Activated gamma-delta T cell treated with Interleukin-2 at 50 U/mL for 16 hours (primary cell): Measurements from ENCODE around the gene SUFU.

Experiments
- DNase-seq: peaks from one replicate; pipeline ENCODE4 v3.0.0-alpha.2; 2020

Gene SUFU

DNA sequence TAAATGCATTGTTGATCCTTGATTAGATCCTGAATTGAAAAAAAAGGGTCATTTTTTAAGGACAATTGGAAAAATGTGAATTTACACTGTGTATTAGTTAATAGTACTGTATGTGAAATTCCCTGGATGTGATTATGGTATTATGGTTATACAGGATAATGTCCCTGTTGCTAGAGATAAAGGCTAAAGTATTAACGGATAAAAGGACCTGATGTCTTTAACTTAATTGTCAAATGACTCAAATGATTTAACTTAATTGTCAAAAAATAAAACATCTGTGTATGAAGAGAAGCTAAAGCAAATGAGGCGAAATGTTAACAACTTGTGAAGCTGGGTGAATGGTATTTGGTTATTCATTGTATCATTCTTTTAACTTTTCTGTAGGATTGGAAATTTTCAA is 48.8 kb downstream of the SUFU start:
- DNase-seq, result no peak

DNA sequence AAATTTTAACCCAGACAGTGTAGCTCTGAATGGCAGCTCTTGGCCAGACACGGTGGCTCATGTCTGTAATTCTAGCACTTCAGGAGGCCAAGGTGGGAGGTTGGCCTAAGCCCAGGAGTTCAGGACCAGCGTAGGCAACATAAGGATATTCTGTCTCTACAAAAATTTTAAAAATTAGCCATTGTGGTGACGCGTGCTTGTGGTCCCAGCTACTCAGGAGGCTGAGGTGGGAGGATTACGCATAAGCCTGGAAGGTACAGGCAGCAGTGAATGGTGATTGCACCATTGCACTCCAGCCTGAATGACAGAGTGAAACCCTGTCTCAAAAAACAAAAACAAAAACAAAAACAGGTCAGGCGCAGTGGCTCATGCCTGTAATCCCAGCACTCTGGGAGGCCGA is 50.0 kb downstream of the SUFU start:
- no peak for DNase-seq

DNA sequence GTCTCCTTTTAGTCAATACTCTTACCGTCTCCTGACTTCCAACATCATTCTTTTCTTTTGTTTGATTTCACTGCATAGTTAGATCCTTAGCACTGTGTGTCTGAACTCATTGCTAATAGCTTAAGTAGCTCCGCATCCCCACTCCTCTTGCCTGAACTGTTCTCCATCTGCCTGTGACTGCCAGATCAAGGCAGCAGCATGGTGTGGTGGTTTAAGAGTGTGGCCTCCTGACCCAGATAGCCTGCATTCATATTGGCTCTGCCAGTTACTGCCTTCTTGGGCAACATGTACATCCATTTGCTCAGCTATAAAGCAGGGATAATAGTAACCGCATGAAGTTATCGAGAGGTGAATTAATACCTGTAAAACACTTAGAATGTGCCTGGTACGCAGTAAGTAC is 50.8 kb downstream of the SUFU start:
- no peak for DNase-seq

DNA sequence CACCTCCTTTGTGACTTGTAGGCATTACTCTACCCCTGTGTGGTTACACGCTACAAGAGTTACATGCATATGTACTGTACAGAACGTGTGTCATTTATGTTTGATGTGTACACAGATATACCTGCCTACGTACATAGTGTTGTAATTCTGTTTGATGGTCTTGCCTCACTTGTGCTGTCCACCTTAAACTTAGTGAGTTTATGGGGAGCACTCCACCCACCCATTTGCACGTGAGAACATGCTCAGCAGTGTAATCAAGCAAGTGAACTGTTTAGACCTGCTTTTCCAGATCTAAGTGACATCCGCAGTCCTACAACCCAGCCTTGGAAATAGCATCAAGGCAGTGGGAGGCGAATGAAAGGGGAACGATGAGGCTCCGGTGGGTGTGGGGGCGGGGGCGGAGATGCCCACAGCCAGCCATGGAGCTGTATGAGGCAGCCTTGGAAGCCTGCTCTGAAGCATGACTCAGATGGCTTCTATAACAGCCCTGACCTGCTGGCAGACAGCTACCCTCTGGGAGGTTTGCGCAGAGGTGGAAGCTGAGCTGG is 52.1 kb downstream of the SUFU start:
- no peak for DNase-seq

DNA sequence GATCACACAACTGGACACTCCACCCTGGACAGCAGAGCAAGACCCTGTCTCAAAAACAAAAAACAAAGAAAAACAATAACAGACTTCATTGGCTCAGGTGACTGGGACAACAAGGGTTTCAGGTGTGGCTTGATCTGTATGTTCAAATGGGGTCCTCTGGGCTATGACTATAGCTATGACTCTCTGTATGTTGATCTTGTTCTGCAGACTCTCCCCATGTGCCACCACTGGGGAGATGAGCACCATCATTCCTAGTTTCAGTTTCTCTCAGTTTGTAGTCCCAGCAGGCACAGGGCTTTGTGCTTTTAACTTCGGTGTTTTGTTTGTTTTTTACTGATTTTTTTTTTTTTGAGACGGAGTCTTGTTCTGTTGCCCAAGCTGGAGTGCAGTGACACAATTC is 53.8 kb downstream of the SUFU start:
- DNase-seq, result no peak

DNA sequence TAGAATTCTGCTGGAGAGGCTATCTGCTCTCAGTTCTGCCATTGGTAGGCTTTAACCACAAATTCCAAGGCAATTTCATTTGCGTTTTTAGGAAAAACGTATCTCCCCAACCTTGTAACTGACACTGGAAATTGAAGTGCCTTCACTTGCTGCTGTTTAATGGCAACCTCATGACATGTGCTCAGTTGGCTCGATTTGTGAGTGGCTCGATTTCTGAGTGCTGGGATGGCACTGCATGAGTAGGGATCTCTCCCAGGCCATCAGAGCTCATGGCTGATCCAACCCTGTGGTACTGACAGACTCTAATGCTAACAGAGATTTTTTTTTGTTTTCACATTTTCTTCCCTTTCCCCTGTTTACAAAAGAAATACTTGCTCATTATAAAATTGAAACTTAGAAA is 56.0 kb downstream of the SUFU start:
- no peak for DNase-seq

DNA sequence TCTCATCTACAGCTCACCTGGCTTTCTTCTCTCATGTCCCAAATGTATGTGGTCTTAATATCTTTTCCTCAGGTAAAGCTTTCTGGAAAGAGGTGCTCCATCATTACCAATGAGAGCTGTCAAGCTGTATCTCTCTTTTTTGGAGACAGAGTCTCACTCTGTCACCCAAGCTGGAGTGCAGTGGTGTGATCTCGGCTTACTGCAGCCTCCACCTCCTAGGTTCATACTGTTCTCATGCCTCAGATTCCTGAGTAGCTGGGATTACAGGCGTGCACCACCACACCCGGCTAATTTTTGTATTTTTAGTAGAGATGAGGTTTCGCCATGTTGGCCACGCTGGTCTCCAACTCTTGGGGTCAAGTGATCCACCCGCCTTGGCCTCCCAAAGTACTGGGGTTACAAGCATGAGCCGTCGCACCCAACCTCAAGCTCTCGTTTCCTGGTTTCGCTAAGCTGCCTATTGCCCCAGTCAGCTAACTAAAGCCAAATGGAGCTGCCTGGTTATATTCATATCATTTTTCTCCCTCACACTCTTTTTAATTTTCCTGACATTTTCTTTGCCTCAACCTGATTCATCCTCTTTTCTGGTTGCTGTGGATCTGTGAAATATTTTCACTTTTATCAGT is 60.5 kb downstream of the SUFU start:
- DNase-seq, result no peak

DNA sequence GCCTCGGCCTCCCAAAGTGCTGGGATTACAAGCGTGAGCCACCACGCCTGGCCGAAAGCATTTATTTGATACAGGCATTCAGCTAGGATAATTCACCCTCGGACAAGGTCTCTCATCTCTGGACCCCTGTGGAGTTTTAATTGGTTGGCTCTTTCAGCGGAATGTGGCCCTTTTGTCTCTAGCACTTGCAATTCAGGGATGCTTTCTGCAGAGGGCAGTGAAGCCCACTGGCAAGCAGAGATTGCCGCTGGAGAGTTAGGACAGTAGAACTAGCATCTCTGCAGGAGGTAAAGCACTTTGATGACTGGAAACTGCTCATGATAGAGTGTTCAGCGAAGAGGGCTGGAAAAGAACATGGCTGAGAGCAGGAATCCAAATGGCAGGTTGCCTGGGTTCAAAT is 62.0 kb downstream of the SUFU start:
- DNase-seq, result no peak

DNA sequence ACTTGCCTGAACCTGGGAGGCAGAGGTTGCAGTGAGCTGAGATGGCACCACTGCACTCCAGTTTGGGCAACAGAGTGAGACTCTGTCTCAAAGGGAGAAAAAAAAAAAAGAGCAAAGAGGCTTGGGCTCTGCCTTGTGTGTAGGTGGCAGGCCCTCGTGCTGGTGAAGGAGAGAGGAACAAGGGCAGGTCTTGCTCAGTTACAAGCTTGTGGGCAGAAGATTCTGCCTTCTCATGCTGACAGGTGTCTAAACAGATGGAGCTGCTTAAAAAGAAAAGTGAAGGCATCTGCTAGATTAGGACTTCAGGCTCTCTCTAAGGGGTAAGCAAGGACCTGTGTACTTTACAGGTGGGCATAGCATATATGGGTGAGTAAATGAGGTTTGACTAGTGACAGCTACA is 75.0 kb downstream of the SUFU start:
- no peak for DNase-seq

DNA sequence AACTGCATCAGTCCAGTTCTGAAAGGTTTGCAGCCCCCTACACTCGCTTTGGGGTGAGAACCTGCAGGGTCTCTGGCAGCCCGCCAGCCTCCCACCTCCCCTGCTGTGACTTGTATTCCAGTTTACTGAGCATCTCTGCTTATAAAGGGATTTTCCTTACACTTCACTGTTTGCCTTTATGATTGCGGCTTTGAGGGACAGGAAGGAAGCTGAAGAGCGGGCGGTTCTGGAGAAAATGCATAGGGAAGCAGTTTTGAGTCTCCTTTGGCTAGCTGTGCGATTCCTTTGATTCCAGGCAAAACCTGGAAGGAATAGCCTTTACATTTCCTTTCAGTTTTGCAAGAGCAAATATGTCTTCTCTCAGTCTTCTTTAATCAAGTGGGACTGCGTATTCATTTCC is 75.6 kb downstream of the SUFU start:
- DNase-seq, result no peak

DNA sequence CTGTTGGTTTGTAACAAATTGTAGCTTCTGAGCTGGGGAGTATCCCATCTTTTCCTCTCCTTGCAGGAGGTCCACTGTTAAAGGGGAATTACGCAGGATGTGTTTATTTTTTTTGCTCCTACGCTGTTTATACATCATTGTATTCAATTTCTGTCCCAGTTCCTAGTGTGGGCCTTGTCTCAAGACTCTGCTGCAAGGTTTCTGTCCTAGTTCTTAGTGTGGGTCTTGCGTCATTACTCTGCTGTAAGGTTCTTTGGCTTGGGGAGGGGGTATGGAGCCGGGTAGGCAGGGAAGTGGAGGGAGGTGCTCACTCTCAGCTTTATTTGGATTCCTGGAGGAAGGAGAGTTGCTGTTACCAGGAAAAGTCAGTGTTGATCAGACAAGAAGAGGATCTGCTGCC is 76.5 kb downstream of the SUFU start:
- DNase-seq, result no peak

DNA sequence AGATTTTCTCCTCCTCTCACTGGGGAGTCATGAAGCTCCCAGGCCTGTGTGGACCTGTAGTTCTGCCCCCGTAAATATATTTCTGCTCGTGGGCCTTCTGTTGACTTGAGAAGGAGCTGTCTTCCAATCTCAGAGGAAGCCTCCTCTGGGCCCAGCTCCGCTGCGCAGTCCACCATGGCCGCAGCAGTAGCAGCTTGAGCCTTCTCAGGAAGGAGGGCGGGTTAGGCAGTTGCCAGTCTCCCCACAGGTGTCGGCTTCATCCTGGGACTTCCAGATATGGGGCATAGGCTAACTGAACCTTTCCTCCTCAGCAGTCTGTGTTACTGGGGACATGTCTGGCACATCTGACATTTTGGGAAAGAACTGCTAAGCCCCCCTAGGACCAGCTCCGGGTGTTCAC is 77.6 kb downstream of the SUFU start:
- DNase-seq, result no peak

DNA sequence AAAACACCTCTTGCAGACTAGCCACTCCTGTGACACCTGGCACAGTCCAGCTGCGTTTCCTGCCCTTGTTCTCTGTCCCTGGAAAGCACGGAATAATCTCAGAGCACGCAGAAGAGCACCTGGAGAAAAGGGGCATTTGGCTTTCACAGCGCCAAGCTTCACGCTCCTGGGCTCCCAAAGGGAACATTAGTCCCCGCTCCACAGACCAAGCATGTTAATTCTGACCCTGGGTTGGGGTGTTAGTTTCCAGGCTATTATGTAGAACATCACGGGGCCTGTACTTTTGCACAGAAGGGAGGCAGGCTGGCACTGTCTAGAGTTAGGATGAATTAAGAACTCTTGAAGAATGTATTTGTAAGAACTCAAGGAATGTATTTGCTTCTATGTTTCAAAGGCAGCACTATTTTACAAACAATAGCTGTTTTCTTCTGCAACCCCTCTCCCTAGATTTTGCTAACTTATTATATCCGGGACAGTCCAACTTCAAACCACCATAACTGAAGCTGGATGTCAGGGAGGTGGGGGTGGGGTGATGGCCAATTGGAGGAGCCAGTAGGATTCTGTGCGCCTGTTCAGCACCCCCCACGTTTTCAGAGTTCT is 78.3 kb downstream of the SUFU start:
- DNase-seq, result no peak

DNA sequence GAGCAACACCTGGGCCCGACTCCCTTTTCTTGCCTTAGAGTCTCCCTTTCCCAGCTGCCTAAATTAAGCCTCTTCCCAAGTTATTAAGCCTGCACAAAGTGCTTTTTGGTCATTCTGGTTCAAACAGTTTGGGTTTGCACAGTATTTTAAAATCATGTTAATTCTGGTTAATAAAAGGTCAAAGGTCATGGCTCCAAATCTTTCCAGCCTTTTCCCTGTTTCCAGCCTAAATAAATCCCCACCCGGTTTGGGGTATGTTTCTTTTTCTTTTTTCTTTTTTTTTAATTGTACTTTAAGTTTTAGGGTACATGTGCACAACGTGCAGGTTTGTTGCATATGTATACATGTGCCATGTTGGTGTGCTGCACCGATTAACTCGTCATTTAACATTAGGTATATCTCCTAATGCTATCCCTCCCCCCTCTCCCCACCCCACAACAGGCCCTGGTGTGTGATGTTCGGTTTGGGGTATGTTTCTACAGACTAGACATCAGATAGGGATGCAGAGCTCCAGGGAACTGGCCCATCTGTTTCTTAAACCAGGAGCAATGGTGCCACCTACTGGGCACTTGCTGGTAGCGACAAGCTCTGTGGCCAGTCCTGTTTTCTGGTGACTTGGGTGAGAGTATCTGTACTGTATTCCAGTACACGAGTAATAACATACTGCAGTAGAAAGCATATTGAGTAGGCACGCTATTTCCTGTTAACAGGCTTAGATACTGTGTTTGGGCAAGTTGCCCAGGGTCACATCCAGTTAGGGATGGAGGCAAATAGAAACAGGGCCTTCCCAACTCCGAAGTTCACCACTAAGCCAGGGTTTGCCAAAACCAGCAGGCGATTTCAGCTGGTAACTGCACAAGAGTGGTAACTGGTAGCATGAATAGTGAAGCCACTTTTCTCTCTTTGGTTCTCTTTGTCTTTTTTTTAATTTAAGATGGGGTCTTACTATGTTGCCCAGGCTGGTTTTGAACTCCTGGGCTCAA is 80.0 kb downstream of the SUFU start:
- peak; percentile 78 for DNase-seq

DNA sequence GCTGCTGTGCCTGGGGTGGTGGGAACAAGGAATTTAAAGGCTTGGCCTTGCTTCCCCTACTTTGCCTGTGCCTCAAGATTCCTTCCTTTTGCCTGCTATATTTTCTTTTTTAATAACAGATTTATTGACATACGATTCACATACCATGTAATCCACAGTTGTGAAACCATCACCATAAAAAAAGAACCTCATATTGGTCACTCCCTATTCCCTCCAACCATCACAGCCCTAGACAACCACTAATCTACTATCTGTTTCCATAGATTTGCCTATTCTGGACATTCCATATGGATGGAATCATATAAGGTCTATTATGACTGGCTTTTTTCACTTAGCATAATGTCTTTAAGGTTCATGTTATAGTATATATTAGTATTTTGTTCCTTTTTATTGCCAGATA is 81.3 kb downstream of the SUFU start:
- DNase-seq, result no peak

DNA sequence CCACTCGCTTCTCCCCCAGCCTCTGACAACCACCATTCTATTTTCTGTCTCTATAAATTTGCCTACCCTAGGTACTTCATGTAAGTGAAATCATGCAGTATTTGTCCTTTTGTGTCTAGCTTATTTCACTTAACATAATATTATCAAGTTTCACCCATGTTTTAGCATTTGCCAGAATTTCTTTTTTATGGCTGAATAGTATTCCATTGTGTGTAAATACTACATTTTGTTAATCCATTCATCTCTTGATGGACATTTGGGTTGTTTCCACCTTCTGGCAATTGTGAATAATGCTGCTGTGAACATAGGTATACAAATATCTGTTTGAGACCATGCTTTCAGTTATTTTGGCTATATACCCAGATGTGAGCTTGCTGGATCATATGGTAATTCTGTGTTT is 83.1 kb downstream of the SUFU start:
- DNase-seq, result no peak

DNA sequence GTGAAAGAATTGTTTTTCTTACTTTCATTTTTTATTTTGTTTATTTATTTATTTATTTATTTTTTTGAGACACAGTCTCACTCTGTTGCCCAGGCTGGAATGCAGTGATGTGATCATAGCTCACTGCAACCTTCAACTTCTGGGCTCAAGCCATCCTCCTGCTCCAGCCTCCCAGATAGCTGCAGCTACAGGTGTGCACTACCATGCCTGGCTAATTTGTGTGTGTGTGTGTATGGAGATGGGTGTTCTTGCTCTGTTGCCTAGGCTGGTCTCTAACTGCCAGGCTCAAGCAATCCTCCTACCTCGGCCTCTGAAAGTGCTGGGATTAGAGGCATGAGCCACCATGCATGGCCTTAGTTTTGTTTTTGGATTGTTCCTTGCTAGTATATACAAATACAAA is 85.1 kb downstream of the SUFU start:
- no peak for DNase-seq

DNA sequence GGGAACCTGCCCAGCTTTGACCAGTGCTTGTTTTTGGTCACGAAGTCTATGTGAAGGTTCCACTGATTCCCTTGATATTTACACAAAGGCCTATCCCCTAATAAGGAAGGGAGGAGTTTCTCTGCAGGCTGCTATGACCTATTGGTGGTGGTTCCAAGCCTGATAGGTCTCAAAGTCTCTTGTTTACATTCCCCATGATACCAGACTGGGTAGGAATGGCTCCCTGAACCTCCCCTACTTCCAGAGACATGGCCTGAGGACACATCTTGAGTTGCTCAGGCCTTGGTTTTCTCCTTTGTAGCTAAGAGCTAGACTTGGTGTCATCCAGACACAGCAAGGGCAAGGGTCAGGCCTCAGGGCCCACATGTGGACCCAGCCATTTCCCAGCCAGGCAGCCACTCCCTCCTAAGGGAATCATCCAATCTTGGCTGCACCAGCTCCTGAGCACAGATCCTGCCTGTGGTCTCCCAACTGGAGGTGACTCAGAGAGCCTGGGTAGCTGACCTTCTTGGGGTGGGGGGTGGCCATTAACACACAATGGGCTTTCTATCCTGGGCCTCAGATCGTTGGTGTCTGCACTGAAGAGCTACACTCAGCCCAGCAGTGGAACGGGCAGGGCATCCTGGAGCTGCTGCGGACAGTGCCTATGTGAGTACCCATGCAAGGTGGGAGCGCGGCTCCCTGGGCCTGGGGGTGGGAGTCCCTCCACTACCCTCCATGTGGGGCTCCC is 89.5 kb downstream of the SUFU start:
- DNase-seq, result no peak

DNA sequence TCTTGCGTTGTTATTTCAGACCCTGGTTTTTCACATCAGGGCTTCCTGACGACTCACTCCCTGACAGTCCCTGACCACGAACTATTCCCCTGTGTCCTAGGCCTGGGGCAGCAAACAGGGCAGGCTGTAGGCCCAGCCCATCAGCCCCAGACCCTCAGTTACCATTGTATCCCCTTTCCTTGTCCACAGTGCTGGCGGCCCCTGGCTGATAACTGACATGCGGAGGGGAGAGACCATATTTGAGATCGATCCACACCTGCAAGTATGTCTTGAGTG is 90.0 kb downstream of the SUFU start:
- no peak for DNase-seq

DNA sequence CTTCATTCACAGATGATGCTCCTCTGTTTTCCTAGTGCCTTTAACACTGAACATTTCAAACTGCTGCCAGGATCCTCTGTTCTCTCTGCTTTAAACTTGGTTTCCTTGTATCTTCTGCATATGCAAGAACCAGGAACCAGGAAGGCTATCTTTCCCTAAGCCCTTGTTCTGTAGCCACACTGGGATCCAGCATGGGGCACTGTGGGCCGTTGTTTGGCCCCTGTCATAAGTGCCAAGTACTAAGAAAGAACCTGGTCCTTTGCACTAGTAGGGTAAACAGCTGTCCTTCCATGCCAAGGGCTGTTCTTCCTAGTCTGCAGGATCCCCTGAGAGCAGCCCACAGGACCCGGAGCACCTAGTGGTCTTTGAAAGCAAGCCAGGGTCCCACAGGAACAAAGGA is 91.5 kb downstream of the SUFU start:
- no peak for DNase-seq

DNA sequence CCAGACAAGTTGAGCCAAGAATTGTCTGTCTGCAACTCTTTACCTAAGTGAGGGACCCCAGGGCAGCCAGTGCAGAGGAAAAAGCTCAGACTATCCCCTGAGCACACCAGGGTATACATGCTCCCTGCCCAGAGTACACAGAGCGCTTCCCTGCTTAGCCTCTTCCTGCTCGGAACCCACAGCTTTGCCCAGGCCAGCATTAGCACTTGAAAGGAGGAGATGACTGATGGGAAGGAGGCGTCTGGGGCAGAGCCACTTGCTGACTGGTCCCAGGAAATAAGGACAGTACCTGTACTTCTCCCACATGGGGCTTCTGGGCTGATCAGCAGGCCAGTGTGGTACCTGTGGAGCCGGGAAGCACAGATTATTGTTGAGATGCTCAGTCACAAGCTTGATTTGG is 92.1 kb downstream of the SUFU start:
- DNase-seq, result no peak

DNA sequence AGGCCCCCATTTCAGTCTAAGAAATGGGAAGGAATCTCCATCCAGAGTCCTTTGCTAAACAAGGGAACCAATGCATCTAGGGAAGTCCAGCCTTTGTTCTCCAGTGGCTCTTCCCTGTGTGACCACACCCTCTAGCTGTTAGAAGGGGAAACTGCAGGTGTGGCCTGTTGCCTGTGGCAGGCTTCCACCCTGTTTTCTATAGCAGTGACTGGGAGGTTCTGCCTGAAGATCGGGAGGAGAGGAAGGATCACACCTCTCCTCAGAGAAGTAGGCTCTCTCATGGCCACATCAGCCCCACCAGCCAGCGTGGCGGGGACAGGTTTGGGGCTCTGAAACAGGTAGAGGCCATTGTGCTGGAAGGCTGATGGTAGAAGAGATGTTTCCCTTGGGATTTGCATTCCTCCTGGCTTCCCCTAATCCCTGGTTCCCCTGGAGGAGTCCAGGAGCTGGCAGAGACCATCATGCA is 92.8 kb downstream of the SUFU start:
- no peak for DNase-seq
